D721Med (cell line): ENCODE measurements around the gene OMA1.
"Not testable (repeated sequence)": the region's sequence is repeated elsewhere in the genome, so short reads cannot be mapped to it uniquely, and the experiment has no call there.

Experiments used
- DNase-seq: peaks from one replicate; pipeline ENCODE4 v3.0.0; 2011; ENCODE audit warnings: low spot score; ENCODE audit not compliant: insufficient read length
- FAIRE-seq: peaks from 2 replicates; lab custom pipeline; 2011; peaks lifted over from hg19 to GRCh38; lab: Jason Lieb, UNC
- TF ChIP-seq, protein P1 (sequence below): IDR thresholded peaks from 2 replicates; pipeline ENCODE4 v1.5.1; 2012; ENCODE audit warnings: mild to moderate bottlenecking, control low read depth; ENCODE audit not compliant: insufficient read depth; ENCODE audit errors: missing control alignments

Gene OMA1

GRCh38 chr1:58497499-58497898, 49.0 kb downstream of the OMA1 start:
- DNase-seq, result no peak
- TF ChIP-seq, protein P1, sequence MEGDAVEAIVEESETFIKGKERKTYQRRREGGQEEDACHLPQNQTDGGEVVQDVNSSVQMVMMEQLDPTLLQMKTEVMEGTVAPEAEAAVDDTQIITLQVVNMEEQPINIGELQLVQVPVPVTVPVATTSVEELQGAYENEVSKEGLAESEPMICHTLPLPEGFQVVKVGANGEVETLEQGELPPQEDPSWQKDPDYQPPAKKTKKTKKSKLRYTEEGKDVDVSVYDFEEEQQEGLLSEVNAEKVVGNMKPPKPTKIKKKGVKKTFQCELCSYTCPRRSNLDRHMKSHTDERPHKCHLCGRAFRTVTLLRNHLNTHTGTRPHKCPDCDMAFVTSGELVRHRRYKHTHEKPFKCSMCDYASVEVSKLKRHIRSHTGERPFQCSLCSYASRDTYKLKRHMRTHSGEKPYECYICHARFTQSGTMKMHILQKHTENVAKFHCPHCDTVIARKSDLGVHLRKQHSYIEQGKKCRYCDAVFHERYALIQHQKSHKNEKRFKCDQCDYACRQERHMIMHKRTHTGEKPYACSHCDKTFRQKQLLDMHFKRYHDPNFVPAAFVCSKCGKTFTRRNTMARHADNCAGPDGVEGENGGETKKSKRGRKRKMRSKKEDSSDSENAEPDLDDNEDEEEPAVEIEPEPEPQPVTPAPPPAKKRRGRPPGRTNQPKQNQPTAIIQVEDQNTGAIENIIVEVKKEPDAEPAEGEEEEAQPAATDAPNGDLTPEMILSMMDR, result no peak
- FAIRE-seq, result no peak

DNA sequence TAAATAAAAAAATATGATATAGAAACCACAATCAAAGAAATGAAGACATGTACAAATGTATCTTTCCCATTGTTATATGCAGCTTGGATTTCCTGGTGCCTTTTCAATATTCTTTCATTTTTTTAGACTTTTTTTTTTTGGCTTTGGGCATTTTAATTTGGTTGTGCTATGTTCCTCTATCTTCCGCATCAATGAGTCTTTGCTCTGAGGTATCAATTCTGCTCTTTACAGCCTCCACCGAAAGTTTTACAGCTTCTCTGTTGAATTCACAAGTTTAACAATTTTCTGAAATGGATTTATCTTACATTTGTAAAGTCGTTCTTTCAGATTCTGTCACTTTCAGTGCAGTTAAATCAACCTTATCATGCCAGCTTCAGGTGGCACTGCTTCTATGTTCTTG, 50.5 kb downstream of the OMA1 start:
- TF ChIP-seq, protein P1, result no peak
- FAIRE-seq (no peak), DNase-seq (no peak)

- not testable (repeated sequence) for DNase-seq, FAIRE-seq
Observed at GRCh38 chr1:58488914-58489313, 57.6 kb downstream of the OMA1 start.

DNA sequence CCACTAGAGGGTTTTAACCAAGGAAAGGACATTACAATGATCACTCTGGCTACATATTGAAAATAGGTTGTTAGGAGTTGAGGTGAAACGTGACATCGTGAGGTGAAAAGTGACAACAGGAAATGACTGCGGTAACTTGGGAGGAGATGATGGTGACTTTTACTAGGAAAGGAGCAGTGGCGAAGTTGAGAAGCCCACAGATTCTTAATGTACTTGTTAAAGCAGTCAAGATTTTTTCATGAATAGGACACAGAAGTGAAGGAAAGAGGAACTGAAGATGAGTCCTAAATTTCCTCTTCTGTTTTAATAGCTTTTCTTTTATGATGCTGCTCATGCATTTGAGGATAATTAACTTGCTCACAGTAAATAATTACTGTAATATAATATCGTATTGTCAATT, 59.5 kb downstream of the OMA1 start:
- FAIRE-seq, result no peak
- TF ChIP-seq, protein P1, result no peak

DNA sequence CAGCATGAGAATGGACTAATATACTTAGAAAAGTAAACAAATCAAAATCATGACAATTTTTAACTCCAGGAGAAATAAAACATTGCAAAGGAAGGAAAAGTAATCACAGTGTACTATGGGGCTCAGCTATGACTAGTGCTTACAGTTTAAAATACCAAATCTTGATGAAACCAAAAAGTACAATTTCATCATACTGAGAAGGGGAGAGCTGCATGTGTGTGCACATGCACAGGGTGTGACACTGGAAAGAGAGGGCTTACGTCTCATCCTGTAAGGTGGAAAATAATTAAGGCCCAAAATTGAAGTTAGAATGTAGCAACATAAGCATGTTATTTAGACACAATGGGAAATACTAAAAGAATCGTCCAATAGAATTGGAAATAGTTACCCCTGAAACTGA, 64.6 kb downstream of the OMA1 start:
- DNase-seq, result no peak
- TF ChIP-seq, protein P1, result no peak
- FAIRE-seq, result no peak

More for the DNA sequence above, 59.5 kb downstream of the OMA1 start:
- no peak for DNase-seq

DNA sequence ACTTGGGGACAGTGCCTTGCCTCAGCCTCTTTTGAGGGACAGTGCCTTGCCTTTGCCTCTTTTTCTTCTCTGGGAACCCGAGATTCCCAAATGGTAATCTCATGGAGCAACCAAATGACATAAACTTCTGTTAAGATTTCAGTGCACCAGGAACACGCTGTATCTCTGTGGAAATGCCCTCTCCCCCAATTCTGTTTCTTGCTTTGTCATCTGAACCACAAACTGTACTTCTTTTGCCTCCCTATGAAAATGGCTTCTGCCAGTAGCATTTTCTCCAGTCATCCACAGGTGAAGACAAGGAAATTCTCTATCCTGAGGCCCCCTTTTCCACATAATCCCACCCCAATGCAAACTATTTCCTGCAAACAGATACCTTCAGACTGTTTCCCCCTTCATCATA, 66.3 kb downstream of the OMA1 start:
- no peak for FAIRE-seq
- TF ChIP-seq, protein P1, result no peak
- no peak for DNase-seq

GRCh38 chr1:58477390-58477789, 69.1 kb downstream of the OMA1 start:
- DNase-seq (no peak), FAIRE-seq (no peak)

More at GRCh38 chr1:58477390-58477789, 69.1 kb downstream of the OMA1 start:
- TF ChIP-seq, protein P1, result no peak
